HFFc6 (cell line): ENCODE measurements around the gene KSR2. TPM values are rescaled to one million over a fixed set of nuclear protein-coding genes. Genes with fewer than 3 reads are reported as not detected.

ENCODE experiments used
- DNase-seq: peaks from one replicate; pipeline ENCODE4 v3.0.0-alpha.2; 2018
- H3K27ac Mint-ChIP-seq: 2 replicates; pipeline ENCODE4 v1.8.0; 2020; ENCODE audit warnings: mild to moderate bottlenecking, mixed read lengths
- H3K27me3 Mint-ChIP-seq: 2 replicates; pipeline ENCODE4 v1.8.0; 2021; ENCODE audit warnings: mild to moderate bottlenecking, moderate library complexity, mixed read lengths; ENCODE audit not compliant: insufficient read depth
- H3K36me3 Mint-ChIP-seq: 2 replicates; pipeline ENCODE4 v1.8.0; 2021; ENCODE audit warnings: low read depth, mixed read lengths
- H3K4me1 Mint-ChIP-seq: 2 replicates; pipeline ENCODE4 v1.8.0; 2020; ENCODE audit warnings: low read depth, mixed read lengths
- H3K4me3 Mint-ChIP-seq: 2 replicates; pipeline ENCODE4 v1.8.0; 2020; ENCODE audit warnings: mild to moderate bottlenecking, moderate library complexity, mixed read lengths
- H3K9me3 Mint-ChIP-seq: 2 replicates; pipeline ENCODE4 v1.8.0; 2020; ENCODE audit warnings: mild to moderate bottlenecking, mixed read lengths
- total RNA-seq, 6 experiments: library from RNA; stranded (reverse); fragmentation: NEBNext Ultra II Directional; extraction: Animal tissue kit (Norgen Biotek cat#: 25700); gene quantifications; 2 replicates in 1 of 6; 3 replicates in 5 of 6; pipeline ENCODE4 v1.2.3, GENCODE V29; 2021
- TF ChIP-seq, protein P1 (sequence below): fragments of 200-600 bp; sonication (generic); IDR thresholded peaks from 2 replicates; pipeline ENCODE4 v1.5.0; 2021; ENCODE audit warnings: antibody characterized with exemption, mild to moderate bottlenecking

The KSR2 gene
- total RNA-seq, 6 experiments from 2014 or later, result 0.09 to 0.22 (median 0.12) TPM; not detected in 2

- TF ChIP-seq, protein P1, sequence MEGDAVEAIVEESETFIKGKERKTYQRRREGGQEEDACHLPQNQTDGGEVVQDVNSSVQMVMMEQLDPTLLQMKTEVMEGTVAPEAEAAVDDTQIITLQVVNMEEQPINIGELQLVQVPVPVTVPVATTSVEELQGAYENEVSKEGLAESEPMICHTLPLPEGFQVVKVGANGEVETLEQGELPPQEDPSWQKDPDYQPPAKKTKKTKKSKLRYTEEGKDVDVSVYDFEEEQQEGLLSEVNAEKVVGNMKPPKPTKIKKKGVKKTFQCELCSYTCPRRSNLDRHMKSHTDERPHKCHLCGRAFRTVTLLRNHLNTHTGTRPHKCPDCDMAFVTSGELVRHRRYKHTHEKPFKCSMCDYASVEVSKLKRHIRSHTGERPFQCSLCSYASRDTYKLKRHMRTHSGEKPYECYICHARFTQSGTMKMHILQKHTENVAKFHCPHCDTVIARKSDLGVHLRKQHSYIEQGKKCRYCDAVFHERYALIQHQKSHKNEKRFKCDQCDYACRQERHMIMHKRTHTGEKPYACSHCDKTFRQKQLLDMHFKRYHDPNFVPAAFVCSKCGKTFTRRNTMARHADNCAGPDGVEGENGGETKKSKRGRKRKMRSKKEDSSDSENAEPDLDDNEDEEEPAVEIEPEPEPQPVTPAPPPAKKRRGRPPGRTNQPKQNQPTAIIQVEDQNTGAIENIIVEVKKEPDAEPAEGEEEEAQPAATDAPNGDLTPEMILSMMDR, result no peak
- H3K36me3 Mint-ChIP-seq, result peaks cover 8% of the 10 kb centered on the region
- no peak overlapping the region for H3K27ac Mint-ChIP-seq
- H3K4me3 Mint-ChIP-seq, result no peak overlapping the region
- no peak for DNase-seq
- peaks cover 9% of the 10 kb centered on the region for H3K9me3 Mint-ChIP-seq
- H3K4me1 Mint-ChIP-seq, result peaks cover 4% of the 10 kb centered on the region
- peaks cover 20% of the 10 kb centered on the region for H3K27me3 Mint-ChIP-seq
These were observed 126.6 kb downstream of the KSR2 start for GRCh38 chr12:117842220-117842619.

DNA sequence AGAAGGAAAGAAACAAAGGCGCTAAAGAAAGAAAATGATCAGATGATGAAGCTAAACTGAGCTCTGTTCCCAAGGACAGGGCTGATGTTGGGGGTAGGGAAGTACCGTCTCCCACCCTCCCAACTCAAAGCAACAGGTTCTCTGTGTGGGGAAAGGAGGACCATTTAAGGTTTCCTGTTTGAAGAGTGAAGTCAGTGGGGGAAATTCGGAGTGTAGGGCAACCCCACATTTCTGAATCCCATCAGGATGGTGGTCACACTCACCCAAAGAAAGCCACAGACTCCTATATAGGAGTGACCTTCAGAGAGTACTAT lies 131.1 kb downstream of the KSR2 start:
- no peaks in the 10 kb centered on the region for H3K36me3 Mint-ChIP-seq
- no peaks in the 10 kb centered on the region for H3K9me3 Mint-ChIP-seq
- H3K27me3 Mint-ChIP-seq, result peaks cover 16% of the 10 kb centered on the region
- no peak overlapping the region for H3K4me3 Mint-ChIP-seq
- peaks cover 47% of the 10 kb centered on the region for H3K4me1 Mint-ChIP-seq
- TF ChIP-seq, protein P1, result no peak
- no peak for DNase-seq
- no peak overlapping the region for H3K27ac Mint-ChIP-seq

DNA sequence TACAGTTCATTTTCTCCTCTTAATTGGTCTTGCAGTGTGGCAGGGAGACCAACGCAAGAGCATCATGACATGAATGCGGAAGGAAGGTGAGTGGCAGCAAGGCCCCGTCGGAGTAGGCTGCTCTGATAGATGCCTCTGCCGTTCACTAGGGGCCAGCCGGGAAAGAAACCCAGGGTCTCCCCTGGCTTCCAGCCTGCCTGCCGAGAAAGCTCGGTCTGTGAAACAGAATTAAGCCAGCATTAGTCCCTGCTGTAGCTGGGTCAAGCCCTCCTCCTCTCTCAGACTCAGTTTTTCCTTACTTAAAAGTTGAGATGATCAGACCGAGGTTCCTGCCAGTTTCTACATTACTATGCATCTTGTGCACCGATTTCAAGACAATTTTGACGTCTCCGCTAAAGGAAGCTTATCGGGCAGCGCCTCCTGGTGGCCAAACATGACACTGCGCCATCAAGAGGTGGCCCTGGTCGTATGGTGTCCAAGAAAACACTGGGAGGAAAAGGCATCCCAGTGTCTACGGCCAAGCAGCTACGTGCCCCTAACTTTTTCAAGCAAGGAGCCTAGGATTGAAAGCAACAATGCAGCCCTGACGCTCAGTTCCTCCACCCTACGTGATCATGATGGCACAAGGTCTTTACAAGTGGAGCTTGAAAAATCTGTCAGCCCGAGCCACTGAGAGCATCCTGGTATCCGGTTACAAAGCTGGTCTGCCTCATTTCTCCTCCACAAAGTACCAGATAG lies 131.6 kb downstream of the KSR2 start:
- DNase-seq, result peak; percentile 68
- Mint-ChIP-seq H3K27ac (no peak overlapping the region), H3K36me3 (no peaks in the 10 kb centered on the region), H3K27me3 (peaks cover 13% of the 10 kb centered on the region), H3K9me3 (no peaks in the 10 kb centered on the region), H3K4me3 (peak overlapping the region; percentile 47; the same call in 1 of the 2 replicates), H3K4me1 (peaks cover 52% of the 10 kb centered on the region)
- TF ChIP-seq, protein P1, result peak; percentile 100

GRCh38 chr12:117836476-117836875 lies 132.3 kb downstream of the KSR2 start:
- Mint-ChIP-seq H3K4me3 (no peak overlapping the region), H3K27ac (peak overlapping the region; percentile 18; the same call in 1 of the 2 replicates), H3K9me3 (no peaks in the 10 kb centered on the region), H3K36me3 (no peaks in the 10 kb centered on the region), H3K4me1 (peaks cover 58% of the 10 kb centered on the region), H3K27me3 (peaks cover 9% of the 10 kb centered on the region)
- no peak for DNase-seq
- TF ChIP-seq, protein P1, result no peak

GRCh38 chr12:117835156-117835555 lies 133.6 kb downstream of the KSR2 start:
- H3K27ac Mint-ChIP-seq, result no peak overlapping the region; the same call in 1 of the 2 replicates

More at GRCh38 chr12:117835156-117835555, 133.6 kb downstream of the KSR2 start:
- peaks cover 9% of the 10 kb centered on the region for H3K27me3 Mint-ChIP-seq
- no peaks in the 10 kb centered on the region for H3K36me3 Mint-ChIP-seq
- no peak overlapping the region for H3K4me3 Mint-ChIP-seq
- H3K9me3 Mint-ChIP-seq, result no peaks in the 10 kb centered on the region
- H3K4me1 Mint-ChIP-seq, result peaks cover 70% of the 10 kb centered on the region
- DNase-seq, result no peak
- TF ChIP-seq, protein P1, result no peak
